ENCODE data around the gene NECAB3. TPM values are rescaled to one million over a fixed set of nuclear protein-coding genes. Genes with fewer than 3 reads are reported as not detected.

Gene NECAB3
- total RNA-seq, 1 donor from 2014 or later: 26.9 TPM

DNA sequence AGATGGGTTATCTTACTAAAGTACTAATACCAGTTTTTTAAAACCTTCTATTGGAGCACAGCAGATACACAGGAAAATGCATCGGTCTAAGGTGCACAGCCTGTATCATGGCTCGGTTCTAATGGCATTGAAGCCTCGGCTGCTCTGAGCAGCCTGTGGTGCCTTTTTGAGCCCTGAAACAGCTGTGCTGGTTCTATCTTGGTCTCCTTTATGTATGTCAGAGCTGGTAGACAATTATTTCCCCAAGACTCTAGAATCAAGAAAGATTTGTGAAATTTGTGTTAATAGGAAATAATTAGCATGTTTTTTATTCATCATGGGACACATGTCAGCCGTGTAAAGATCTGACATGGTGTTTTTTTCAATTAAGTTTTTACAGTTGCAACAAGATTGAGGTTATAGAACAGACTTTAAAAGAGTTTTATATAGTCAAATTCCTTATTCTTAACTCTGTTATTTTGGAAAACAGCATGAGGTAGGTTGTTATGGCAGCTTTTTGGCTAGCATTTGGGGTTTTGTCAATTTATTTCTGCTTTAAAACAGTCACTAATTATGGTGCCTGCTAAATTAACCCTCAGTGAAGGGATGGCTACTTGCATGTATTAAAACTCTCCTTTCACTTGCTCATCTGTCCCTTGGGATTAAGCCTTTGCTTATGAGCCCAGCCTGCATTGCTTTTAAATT lies 52.4 kb downstream of the NECAB3 start:
- TF ChIP-seq, protein P1, sequence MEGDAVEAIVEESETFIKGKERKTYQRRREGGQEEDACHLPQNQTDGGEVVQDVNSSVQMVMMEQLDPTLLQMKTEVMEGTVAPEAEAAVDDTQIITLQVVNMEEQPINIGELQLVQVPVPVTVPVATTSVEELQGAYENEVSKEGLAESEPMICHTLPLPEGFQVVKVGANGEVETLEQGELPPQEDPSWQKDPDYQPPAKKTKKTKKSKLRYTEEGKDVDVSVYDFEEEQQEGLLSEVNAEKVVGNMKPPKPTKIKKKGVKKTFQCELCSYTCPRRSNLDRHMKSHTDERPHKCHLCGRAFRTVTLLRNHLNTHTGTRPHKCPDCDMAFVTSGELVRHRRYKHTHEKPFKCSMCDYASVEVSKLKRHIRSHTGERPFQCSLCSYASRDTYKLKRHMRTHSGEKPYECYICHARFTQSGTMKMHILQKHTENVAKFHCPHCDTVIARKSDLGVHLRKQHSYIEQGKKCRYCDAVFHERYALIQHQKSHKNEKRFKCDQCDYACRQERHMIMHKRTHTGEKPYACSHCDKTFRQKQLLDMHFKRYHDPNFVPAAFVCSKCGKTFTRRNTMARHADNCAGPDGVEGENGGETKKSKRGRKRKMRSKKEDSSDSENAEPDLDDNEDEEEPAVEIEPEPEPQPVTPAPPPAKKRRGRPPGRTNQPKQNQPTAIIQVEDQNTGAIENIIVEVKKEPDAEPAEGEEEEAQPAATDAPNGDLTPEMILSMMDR (conservative IDR thresholded peaks at IDR 0.05; ENCODE audit: low read depth, low read length): no peak
- no peak for DNase-seq (ENCODE audit: low read depth)
- no peak overlapping the region for H3K4me3 ChIP-seq (ENCODE audit: low read depth, low read length)

DNA sequence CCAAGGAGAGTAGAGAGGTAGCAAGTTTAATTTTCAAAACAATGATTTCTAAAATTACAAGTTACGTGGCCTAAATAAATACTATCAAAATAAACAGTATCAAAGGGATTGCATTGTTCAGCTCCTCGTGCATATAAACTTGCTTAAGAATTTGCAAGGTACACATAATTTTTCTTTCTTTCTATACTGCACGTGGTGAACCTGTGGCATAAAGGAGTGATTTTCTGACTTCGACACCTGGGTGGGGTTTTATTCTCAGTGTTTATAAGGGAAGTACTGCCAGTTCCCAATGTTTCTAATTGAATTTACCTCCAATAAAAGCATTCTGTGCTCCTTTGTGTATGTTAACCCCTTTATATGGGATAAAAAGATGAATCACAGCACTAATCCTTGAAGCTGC lies 62.2 kb downstream of the NECAB3 start:
- no peak overlapping the region for H3K4me3 ChIP-seq (ENCODE audit: low read depth, low read length)
- TF ChIP-seq, protein P1 (conservative IDR thresholded peaks at IDR 0.05; ENCODE audit: low read depth, low read length): no peak
- DNase-seq (ENCODE audit: low read depth): no peak

DNA sequence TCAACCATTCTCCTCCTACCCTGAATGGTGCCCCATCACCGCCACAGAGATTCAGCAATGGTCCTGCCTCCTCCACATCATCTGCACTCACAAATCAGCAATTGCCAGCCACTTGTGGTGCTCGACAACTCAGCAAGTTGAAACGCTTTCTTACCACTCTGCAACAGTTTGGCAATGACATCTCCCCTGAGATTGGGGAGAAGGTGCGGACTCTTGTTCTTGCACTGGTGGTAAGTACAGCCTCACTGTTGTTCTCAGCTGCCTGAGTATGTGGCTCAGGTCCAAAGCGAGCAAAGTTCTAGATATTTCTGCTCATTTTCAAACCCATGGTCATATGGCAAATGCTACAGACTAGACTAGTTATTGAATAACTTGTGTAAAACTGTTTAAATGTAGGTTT lies 63.1 kb downstream of the NECAB3 start:
- TF ChIP-seq, protein P1 (conservative IDR thresholded peaks at IDR 0.05; ENCODE audit: low read depth, low read length): no peak
- no peak for DNase-seq (ENCODE audit: low read depth)
- no peak overlapping the region for H3K4me3 ChIP-seq (ENCODE audit: low read depth, low read length)

DNA sequence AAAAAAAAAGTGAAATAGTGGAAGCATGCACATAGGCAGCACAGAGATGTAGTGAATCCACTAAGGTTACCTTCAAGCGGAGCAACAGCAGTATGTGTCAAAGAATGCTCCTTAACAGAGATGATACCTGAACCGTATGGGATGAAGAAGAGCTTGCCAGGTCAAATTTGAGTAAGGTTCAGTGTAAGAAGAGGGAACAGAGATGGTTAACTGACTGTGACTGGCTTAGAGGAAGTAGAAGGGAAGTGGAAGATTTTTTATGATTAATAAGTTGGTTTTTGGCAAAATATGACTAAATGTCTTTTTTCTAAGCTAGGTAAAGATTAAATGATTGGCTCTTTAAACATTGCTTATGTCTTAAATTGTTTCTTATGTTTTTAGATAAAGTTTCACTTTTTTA lies 64.7 kb downstream of the NECAB3 start:
- TF ChIP-seq, protein P1 (conservative IDR thresholded peaks at IDR 0.05; ENCODE audit: low read depth, low read length): no peak
- DNase-seq (ENCODE audit: low read depth): no peak
- H3K4me3 ChIP-seq (ENCODE audit: low read depth, low read length): no peak overlapping the region

Other genes starting within 250 kb of the NECAB3 start
- 6.9 and 12.4 TPM in 2 replicates for gene SNTA1, start 230.7 kb downstream of the NECAB3 start, total RNA-seq
- 3.3 and 8.4 TPM in 2 replicates for gene CBFA2T2, start 184.3 kb downstream of the NECAB3 start, total RNA-seq
- not detected in 2 replicates for gene C20orf144, start 12.1 kb downstream of the NECAB3 start, total RNA-seq
- gene ACTL10, start 7.5 kb downstream of the NECAB3 start, total RNA-seq: 2.2 TPM in 2 replicates
- 17.1 and 35.0 TPM in 2 replicates for gene E2F1, start 12.0 kb upstream of the NECAB3 start, total RNA-seq
- 2.1 and 2.5 TPM in 2 replicates for gene PXMP4, start 45.9 kb upstream of the NECAB3 start, total RNA-seq
- gene ZNF341, start 57.6 kb upstream of the NECAB3 start, total RNA-seq: 2.1 and 2.5 TPM in 2 replicates
- 41.3 and 59.0 TPM in 2 replicates for gene CHMP4B, start 136.9 kb upstream of the NECAB3 start, total RNA-seq

All from epithelial cell of proximal tubule (primary cell).